ENCODE results near the gene EXOC6. TPM values are rescaled to one million over a fixed set of nuclear protein-coding genes. Genes with fewer than 3 reads are reported as not detected.

Gene EXOC6
- polyA plus RNA-seq, 1 donor from 2014 or later: 26.3 TPM

- Histone ChIP-seq H2AFZ (ENCODE audit: low read depth, low read length) (no peak overlapping the region), H3K4me2 (ENCODE audit: low read length) (no peak overlapping the region), H3K9me3 (ENCODE audit: low read length) (no peaks in the 10 kb centered on the region), H3K9ac (ENCODE audit: low read length) (no peak overlapping the region), H3K4me3 (ENCODE audit: low read length) (no peak overlapping the region), H3K9me2 (ENCODE audit: insufficient read depth, low read length) (no peaks in the 10 kb centered on the region), H3K27ac (ENCODE audit: low read length) (no peak overlapping the region), H3K36me3 (ENCODE audit: insufficient read depth, low read length) (no peaks in the 10 kb centered on the region), H4K20me1 (ENCODE audit: insufficient read depth) (no peaks in the 10 kb centered on the region), H3K79me2 (replicated peaks; ENCODE audit: insufficient read depth, low read length) (no peaks in the 10 kb centered on the region), H3K27me3 (ENCODE audit: insufficient read depth, low read depth, low read length) (no peaks in the 10 kb centered on the region), H3F3A (ENCODE audit: insufficient read depth, low read length, poor library complexity, severe bottlenecking) (no peaks in the 10 kb centered on the region)
- TF ChIP-seq CTCF (IDR thresholded peaks at IDR 0.05; ENCODE audit: poor library complexity, severe bottlenecking): no peak
- no peak for TF ChIP-seq POLR2AphosphoS5 (IDR thresholded peaks at IDR 0.05)
- TF ChIP-seq SMC3 (conservative IDR thresholded peaks at IDR 0.05; ENCODE audit: poor library complexity): no peak
- TF ChIP-seq RAD21 (conservative IDR thresholded peaks at IDR 0.05): no peak
- TF ChIP-seq EP300 (conservative IDR thresholded peaks at IDR 0.05; ENCODE audit: poor library complexity, severe bottlenecking): no peak
- no peak for TF ChIP-seq REST (IDR thresholded peaks at IDR 0.05; ENCODE audit: borderline replicate concordance)
- TF ChIP-seq TAF1 (IDR thresholded peaks at IDR 0.05; ENCODE audit: low read depth): no peak
- no peak for TF ChIP-seq EZH2 (IDR thresholded peaks at IDR 0.05; ENCODE audit: borderline replicate concordance, insufficient read depth, low read length, poor library complexity, severe bottlenecking)
- TF ChIP-seq MXI1 (conservative IDR thresholded peaks at IDR 0.05; ENCODE audit: poor library complexity, severe bottlenecking): no peak
Observed at GRCh38 chr10:92837456-92837855, 10.9 kb upstream of the EXOC6 start.

- Histone ChIP-seq H4K20me1 (ENCODE audit: insufficient read depth) (no peaks in the 10 kb centered on the region), H3K79me2 (replicated peaks; ENCODE audit: insufficient read depth, low read length) (no peaks in the 10 kb centered on the region), H3K4me2 (ENCODE audit: low read length) (no peak overlapping the region), H3K9me2 (ENCODE audit: insufficient read depth, low read length) (no peaks in the 10 kb centered on the region), H3F3A (ENCODE audit: insufficient read depth, low read length, poor library complexity, severe bottlenecking) (no peaks in the 10 kb centered on the region), H3K9me3 (ENCODE audit: low read length) (no peaks in the 10 kb centered on the region), H3K9ac (ENCODE audit: low read length) (no peak overlapping the region), H3K36me3 (ENCODE audit: insufficient read depth, low read length) (no peaks in the 10 kb centered on the region), H3K27me3 (ENCODE audit: insufficient read depth, low read depth, low read length) (no peaks in the 10 kb centered on the region), H3K4me3 (ENCODE audit: low read length) (no peak overlapping the region), H2AFZ (ENCODE audit: low read depth, low read length) (no peak overlapping the region), H3K27ac (ENCODE audit: low read length) (no peak overlapping the region)
- TF ChIP-seq TAF1 (IDR thresholded peaks at IDR 0.05; ENCODE audit: low read depth) (no peak), POLR2AphosphoS5 (IDR thresholded peaks at IDR 0.05) (no peak), EP300 (conservative IDR thresholded peaks at IDR 0.05; ENCODE audit: poor library complexity, severe bottlenecking) (no peak), REST (IDR thresholded peaks at IDR 0.05; ENCODE audit: borderline replicate concordance) (no peak), CTCF (IDR thresholded peaks at IDR 0.05; ENCODE audit: poor library complexity, severe bottlenecking) (no peak), EZH2 (IDR thresholded peaks at IDR 0.05; ENCODE audit: borderline replicate concordance, insufficient read depth, low read length, poor library complexity, severe bottlenecking) (no peak), RAD21 (conservative IDR thresholded peaks at IDR 0.05) (no peak)
Observed at GRCh38 chr10:92839191-92840085, 8.9 kb upstream of the EXOC6 start.

Measured in neural cell (in vitro differentiated cells).